TTC549 (cell line): ENCODE results near the gene A2M.

Experiments used
- FAIRE-seq: peaks from 2 replicates; lab custom pipeline; 2012; peaks lifted over from hg19 to GRCh38; lab: Jason Lieb, UNC

Gene A2M

GRCh38 chr12:9120487-9121184 lies 4.9 kb upstream of the A2M start:
- no peak for FAIRE-seq

DNA sequence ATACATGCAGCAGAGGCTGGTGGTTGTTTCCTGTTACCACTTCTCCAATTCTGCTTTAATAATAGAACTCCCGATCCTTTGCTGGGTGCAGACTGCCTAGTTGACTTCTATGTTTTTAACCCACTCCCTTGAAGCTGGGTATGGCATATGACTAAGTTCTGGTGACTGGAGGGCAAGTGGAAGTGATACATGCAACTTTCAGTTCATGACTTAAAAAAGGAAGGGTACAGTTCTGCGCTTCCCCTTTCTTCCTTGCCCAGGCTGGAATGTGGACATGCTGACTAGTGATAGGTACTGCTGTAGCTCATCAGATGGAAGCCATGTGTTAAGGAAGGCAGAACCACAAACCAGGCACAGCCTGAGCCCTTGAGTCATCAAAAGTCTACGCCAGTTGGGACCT lies 2.4 kb upstream of the A2M start:
- FAIRE-seq: no peak

DNA sequence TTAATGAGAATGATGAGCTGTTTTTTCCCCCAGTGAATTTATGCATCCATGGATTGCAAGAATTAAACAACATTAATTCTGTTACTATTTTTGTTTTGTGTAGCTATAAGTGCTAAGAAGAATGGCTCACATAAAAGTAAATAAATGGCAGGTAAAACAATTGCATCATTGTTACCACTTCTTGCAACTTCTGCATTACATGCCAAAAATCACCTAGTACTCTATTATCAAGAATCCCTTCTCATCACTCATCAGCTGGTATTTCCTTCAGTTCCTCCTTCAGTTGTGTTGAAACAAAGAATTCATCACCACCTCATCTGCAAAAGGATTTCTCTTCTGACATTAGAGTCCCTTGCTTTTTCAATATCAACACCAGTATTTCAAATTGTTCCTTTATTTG lies 773 bp downstream of the A2M start:
- FAIRE-seq: no peak

DNA sequence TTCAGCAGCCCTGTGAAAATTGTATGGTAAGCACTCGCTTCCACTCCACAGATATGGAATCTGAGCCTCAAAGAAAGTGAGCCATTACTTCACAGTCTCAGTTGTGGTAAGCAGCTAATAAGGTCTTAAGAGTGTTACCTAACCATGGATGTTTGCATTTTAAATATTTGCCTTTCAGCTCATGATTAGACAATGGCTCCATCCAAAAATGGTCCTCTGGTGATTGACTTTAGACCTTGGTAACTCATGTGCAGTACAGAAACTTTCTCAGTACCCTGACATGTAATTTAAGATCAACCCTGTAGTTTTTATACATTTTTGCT lies 1.8 kb downstream of the A2M start:
- FAIRE-seq: no peak

DNA sequence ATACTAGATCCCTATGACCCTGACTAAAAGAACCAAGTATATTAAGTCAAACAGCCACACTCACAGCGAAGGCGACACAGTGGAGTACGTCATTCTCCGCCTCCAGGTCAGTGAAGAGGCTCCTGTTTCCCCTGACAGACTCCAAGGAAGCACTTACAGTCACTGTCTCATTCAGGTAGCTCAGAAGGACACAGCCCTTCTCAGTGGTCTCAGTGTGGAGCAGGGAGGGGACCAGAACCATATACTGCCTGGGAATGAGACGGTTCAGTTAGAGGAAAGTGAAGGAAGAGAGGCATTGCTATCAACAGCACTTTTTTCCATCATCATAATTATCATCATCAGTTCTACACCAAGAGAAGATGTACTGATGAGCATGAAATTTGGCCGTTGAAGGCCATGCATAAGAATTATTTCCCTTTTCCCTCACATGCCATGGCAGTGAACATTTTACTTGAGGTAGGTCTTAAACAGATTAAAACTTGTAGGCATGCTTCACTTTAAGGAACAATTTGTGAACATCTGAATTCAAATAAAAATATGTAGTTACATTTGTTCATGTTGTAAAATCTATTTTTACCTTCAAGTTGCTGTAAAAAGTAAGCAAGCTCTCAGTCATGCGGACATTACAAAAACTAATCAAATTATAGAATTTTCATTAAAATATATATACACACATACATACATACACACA lies 2.3 kb downstream of the A2M start:
- FAIRE-seq: no peak

DNA sequence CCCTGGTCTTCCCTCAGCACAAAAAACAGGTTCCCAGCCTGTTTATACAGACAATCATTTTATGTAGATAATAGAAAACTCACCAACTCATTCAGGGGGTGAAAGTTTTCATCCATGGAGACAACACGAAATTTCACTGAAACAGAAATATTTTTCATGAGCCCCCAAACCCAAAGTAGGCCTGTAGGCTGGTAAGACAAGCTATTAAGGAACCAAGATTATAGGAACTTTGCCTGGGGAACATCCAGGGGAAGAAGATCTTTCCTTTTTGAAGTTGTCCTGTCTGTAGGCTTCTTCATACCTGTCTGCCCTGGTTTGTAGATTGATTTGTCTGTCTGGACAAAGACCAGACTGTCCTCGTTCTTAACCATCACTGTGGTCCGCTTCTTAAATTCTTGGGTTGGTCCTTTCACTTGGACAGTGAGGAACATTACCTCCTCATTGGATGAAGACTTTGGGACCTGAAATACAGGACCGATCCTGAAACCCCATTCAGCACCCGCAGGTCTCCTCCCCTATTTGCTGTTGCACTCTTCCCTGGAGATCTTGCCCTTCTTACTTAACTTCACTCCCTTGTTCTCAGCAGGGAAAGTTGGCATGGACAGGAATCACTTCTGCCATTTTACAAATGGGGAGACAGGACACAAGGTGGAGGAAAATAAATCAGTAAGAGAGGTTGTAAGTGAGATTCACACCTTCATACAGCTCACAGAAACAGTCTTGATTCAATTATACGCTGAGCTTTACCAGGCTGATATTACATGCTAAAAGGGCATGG lies 3.5 kb downstream of the A2M start:
- no peak for FAIRE-seq

- no peak for FAIRE-seq
Observed at GRCh38 chr12:9111525-9111924, 4.2 kb downstream of the A2M start.

DNA sequence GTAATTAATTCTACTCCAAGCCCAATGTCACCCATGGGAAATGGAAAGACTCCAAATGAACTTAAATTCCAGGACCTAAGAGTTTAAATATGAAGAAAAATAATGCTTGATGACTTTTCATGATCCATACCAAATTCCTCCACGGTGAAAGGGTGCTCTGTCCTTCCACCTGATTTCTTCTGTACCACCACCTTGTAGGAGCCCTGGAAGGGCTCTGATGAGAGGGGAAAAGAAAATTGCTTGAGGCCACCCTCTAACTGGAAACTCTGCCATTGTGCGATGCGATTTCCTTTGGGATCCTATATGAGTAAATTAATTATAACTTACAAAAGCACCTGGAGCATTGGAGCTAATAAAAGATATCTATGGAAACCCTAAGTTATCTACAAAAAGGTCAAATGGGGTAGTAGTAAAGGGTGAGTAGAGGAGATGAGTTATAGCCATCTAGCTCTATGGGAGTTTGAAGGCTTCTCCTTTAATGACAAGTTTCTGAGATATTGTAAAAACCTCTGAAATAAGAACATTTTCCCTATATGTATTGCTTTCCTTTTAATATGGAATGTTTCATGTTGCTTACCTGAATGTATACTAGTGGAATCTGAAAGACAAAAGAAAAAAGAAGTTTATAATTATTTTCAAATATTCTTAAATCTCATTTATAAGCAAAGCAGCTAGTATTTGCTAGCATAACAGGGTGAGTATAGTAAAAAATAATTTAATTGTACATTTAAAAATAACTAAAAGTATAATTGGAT lies 5.8 kb downstream of the A2M start:
- FAIRE-seq: no peak

- no peak for FAIRE-seq
Observed at GRCh38 chr12:9109213-9109522, 6.6 kb downstream of the A2M start.

DNA sequence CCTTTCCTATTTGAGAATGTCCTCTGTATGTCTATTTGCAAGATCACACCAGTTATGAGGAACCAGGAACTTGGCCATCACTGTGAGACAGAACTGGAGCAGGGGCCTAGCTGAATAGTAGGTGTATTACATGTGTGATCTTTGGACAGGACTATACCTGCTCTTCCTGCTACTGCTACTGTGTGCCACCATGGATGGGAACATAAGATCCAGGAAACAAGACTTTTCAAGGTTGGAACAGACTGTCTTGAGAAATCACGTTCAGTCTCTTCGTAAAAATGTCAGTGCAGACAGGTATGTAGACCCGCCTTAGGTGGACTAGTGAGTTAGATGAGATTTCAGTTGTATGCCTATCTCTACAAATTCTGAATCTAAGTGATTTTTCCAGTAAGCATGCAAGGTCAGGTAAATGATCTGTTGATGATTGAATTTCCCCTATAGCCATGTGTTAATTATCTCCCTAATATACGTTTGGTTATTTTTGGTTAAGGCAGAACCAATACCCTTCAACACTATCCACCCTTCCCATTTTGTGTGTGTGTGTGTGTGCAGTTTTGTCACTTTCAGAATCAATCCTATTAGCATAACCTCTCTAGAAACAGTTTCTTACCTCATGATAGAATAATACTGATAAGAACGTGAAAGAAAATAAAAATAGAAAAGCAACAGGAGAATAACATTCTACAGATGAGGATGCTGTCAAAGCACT lies 7.1 kb downstream of the A2M start:
- no peak for FAIRE-seq

- no peak for FAIRE-seq
Observed at GRCh38 chr12:9107542-9107873, 8.2 kb downstream of the A2M start.

GRCh38 chr12:9106610-9107541 lies 8.8 kb downstream of the A2M start:
- FAIRE-seq: no peak

GRCh38 chr12:9106067-9106466 lies 9.7 kb downstream of the A2M start:
- no peak for FAIRE-seq

- no peak for FAIRE-seq
Observed at GRCh38 chr12:9104767-9105423, 10.8 kb downstream of the A2M start.

DNA sequence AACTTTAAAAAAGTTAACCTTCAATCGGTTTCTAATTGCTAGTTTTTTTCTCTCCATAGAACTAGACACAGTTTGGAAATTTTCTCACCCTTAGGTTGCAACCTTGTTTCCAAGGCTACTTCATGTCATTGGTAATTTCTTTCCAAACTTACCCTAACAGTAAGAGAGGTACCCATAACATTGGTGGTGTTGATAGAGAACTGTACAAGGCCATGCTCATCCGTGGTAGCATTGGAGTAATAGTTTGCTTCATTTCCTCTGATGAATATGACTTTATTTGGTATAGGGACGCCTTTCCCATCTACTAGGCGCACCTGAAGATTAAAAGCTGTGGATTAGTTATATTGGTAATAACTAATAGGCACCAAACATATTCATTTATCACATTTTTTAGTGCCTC lies 11.6 kb downstream of the A2M start:
- FAIRE-seq: no peak

GRCh38 chr12:9103050-9103849 lies 12.5 kb downstream of the A2M start:
- no peak for FAIRE-seq

- no peak for FAIRE-seq
Observed at GRCh38 chr12:9101018-9101687, 14.6 kb downstream of the A2M start.

DNA sequence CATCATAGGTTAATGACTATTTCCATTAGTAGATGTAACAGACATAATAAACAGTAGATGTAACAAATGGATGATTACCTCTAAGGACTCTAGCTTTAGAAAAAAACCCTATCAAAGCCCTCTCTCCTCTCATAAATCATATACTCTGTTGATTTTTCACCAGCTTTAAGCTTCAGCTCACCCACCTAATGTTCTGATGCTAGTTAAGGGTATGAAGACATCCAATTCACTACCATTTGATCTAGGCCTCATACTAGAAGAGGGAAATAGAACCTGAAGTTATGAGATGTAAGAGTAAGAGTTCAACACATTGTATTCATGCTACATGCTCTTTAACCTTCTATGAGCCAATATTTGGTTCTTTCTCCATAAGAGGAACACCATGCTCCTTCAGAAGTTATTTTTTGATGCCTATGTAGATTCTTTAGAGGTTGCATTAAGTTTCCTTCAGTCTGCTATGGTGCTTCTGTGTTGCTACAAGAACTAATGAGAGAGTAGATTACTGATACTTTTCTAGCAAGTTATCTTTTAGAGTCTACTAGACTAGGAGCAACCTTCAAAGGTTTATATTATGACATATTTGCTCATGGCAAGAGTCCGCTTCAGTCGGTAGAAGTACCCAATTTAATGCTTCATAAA lies 16.0 kb downstream of the A2M start:
- no peak for FAIRE-seq

- FAIRE-seq: no peak
Observed at GRCh38 chr12:9098463-9099026, 17.2 kb downstream of the A2M start.
